C4-2B (cell line): Measurements from ENCODE around the gene HMGB1.

Source experiments
- H3K27ac ChIP-seq: fragments of 450-650 bp; 2 replicates; pipeline ENCODE4 v1.5.1; 2017
- CTCF ChIP-seq: fragments of 450-650 bp; conservative IDR thresholded peaks from 2 replicates; pipeline ENCODE4 v1.5.1; 2017; ENCODE audit warnings: mild to moderate bottlenecking
- ZFX ChIP-seq: fragments of 450-650 bp; IDR thresholded peaks from 2 replicates; pipeline ENCODE4 v1.6.1; 2017

Gene HMGB1

GRCh38 chr13:30416471-30416870 lies 49.3 kb downstream of the HMGB1 start:
- TF ChIP-seq ZFX (no peak), CTCF (no peak)
- no peak overlapping the region for H3K27ac ChIP-seq

DNA sequence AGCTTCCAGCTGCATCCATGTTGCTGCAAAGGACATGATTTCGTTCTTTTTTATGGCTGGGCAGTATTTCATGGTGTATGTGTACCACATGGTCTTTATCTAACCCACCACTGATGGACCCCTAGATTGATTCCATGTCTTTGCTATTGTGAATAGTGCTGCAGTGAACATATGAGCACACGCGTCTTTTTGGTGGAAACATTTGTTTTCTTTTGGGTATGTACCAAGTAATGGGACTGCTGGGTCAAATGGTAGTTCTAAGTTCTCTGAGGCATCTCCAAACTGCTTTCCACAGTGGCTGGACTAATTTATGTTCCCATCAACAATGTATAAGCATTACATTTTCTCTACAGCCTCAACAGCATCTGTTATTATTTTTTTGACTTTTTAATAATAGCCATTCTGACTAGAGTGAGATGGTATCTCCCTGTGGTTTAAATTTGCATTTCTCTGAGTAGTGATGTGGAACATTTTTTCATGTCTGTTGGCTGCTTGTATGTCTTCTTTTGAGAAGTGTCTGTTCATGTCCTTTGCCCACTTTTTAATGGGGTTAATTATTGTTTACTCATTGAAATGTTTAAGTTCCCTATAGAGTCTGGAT lies 50.2 kb downstream of the HMGB1 start:
- TF ChIP-seq CTCF (no peak), ZFX (no peak)
- no peak overlapping the region for H3K27ac ChIP-seq

DNA sequence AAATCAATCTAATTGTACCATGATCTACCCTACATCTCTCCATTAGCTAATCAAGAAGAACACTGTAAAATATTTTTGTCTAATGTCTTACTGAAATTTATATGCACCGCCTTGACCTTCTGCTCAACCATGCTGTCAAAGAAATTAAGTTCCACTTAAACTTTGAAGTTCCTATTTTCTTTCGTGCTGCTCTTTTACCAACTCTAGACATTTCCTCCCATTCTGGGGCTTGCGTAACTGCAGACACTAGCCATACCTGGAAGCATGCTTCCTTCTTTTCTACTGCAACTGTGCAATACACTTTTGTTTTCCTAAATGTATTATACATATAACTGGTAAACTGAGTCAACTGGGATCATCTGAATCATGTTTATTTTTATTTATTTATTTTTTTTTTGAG lies 51.9 kb downstream of the HMGB1 start:
- H3K27ac ChIP-seq = no peak overlapping the region
- TF ChIP-seq CTCF (no peak), ZFX (no peak)

DNA sequence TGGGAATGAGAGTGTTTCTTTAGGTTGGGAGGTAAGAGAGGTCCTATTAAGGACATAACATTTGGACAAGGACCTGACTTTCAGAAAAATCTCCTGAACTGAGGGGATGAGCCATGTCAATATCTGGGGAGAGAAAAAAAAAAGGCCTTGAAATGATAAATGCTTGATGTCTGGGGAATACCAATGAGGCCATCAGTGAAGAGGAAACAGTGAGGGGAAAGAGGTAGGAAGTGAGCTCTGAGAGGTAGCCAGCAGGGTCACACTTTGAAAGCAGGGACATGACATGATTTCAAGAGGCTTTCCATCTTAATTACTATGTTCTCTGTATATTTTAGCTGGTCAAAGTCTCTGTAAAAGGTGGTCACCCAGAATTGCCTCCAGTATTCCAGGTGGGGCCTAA lies 53.4 kb downstream of the HMGB1 start:
- TF ChIP-seq CTCF = no peak
- TF ChIP-seq ZFX = no peak
- H3K27ac ChIP-seq = no peak overlapping the region

- TF ChIP-seq CTCF = no peak
- TF ChIP-seq ZFX = no peak
- no peak overlapping the region for H3K27ac ChIP-seq
Measured at GRCh38 chr13:30410705-30411125, 55.0 kb downstream of the HMGB1 start.

- no peak overlapping the region for H3K27ac ChIP-seq
Measured at GRCh38 chr13:30409886-30410704, 55.6 kb downstream of the HMGB1 start.

More at GRCh38 chr13:30409886-30410704, 55.6 kb downstream of the HMGB1 start:
- TF ChIP-seq ZFX (no peak), CTCF (no peak)
